Upper lobe of left lung (tissue), 4 donors: ENCODE measurements around the gene CDC42BPA.

Source experiments
- CTCF ChIP-seq, 6 experiments: fragments of 450-650 bp in 4 of 6; fragments of 200-600 bp in 2 of 6; sonication (generic) in 2 of 6; IDR thresholded peaks; one replicate each; pipeline ENCODE4 v1.5.1; 2016 to 2019; ENCODE audit warnings: antibody characterized with exemption in 6 of 6
- EP300 ChIP-seq, 4 donors: sonication (generic); formaldehyde crosslinking; IDR thresholded peaks; one replicate each; pipeline ENCODE4 v1.5.1; 2017; ENCODE audit warnings: antibody characterized with exemption in 4 of 4, control low read depth in 2 of 4

GRCh38 chr1:226994586-226995364 lies 323.5 kb downstream of the CDC42BPA start:
- no peak for TF ChIP-seq EP300 (IDR thresholded peaks at IDR 0.05)
- no peak for TF ChIP-seq CTCF (IDR thresholded peaks at IDR 0.05)
